Natural killer cell (primary cell): ENCODE measurements around the gene PRR23E. TPM values are rescaled to one million over a fixed set of nuclear protein-coding genes. Genes with fewer than 3 reads are reported as not detected.

ENCODE experiments used
- ATAC-seq, 3 donors: fragments of 150-1000 bp in 2 of 3; fragments of 200-7000 bp in 1 of 3; cut with Tn5 transposase; 1 replicate in 1 of 3; 2 replicates in 2 of 3; pipeline ENCODE4 v1.10.0; 2021; ENCODE audit warnings: mild to moderate bottlenecking in 2 of 3, moderate library complexity in 2 of 3
- DNase-seq, 2 donors: peaks; one replicate each; pipeline versions ENCODE4 v3.0.0 to v3.0.0-alpha.2; 2013 to 2021; ENCODE audit warnings: mixed read lengths in 1 of 2
- H3K27ac ChIP-seq: one replicate; pipeline ENCODE4 v1.5.1; 2013; ENCODE audit warnings: mild to moderate bottlenecking, low read length
- H3K27me3 ChIP-seq: one replicate; pipeline ENCODE4 v1.6.1; 2013; ENCODE audit warnings: low read length; ENCODE audit not compliant: control insufficient read depth, insufficient read depth
- H3K36me3 ChIP-seq: one replicate; pipeline ENCODE4 v1.6.1; 2013; ENCODE audit warnings: low read length; ENCODE audit not compliant: control insufficient read depth, insufficient read depth
- H3K4me1 ChIP-seq: one replicate; pipeline ENCODE4 v1.6.1; 2013; ENCODE audit warnings: low read length; ENCODE audit not compliant: control insufficient read depth, insufficient read depth
- H3K4me3 ChIP-seq: one replicate; pipeline ENCODE4 v1.5.1; 2013; ENCODE audit warnings: low read length
- H3K9me3 ChIP-seq: one replicate; pipeline ENCODE4 v1.6.1; 2013; ENCODE audit warnings: low read length; ENCODE audit not compliant: control insufficient read depth, insufficient read depth
- H3K27ac Mint-ChIP-seq, 2 donors: one replicate each; pipeline ENCODE4 v1.8.0; 2022; ENCODE audit warnings: mild to moderate bottlenecking in 2 of 2, mixed read lengths in 2 of 2, moderate library complexity in 1 of 2
- H3K27me3 Mint-ChIP-seq, 2 donors: one replicate each; pipeline ENCODE4 v1.8.0; 2022; ENCODE audit warnings: low read depth in 2 of 2, mixed read lengths in 2 of 2
- H3K36me3 Mint-ChIP-seq: one replicate; pipeline ENCODE4 v1.8.0; 2022; ENCODE audit warnings: mixed read lengths
- H3K4me1 Mint-ChIP-seq, 2 donors: one replicate each; pipeline ENCODE4 v1.8.0; 2022; ENCODE audit warnings: mixed read lengths in 2 of 2
- H3K4me3 Mint-ChIP-seq: one replicate; pipeline ENCODE4 v1.8.0; 2022; ENCODE audit warnings: mild to moderate bottlenecking, moderate library complexity, mixed read lengths
- H3K9me3 Mint-ChIP-seq, 2 donors: one replicate each; pipeline ENCODE4 v1.8.0; 2022; ENCODE audit warnings: mixed read lengths in 2 of 2
- whole genome bisulfite sequencing: methylation state at CpG from one replicate; pipeline ENCODE4 v1.1.7; 2013; ENCODE audit warnings: missing lambda C conversion rate; ENCODE audit not compliant: insufficient coverage; 5-methylcytosine and 5-hydroxymethylcytosine counted together
- intact Hi-C: fragments of 100-400 bp; cut with micrococcal nuclease; formaldehyde crosslinking; loops from one replicate; pipeline ENCODE4 v1.14.2; 2022
- total RNA-seq, 4 donors: library from RNA; stranded (reverse); fragments of 120-200 nt in 1 of 4; gene quantifications; one replicate each; pipeline versions ENCODE4 v1.2.3 to v1.2.4, GENCODE V29; 2013 to 2022
- TF ChIP-seq, protein P1 (sequence below): fragments of 200-600 bp; IDR thresholded peaks from one replicate; pipeline ENCODE4 v1.8.0; 2022; ENCODE audit warnings: antibody characterized with exemption

Gene PRR23E
- total RNA-seq, 3 donors from 2014 or later (not counting 1 experiment from before 2014, with no cell fraction given): not detected

- H3K9me3 ChIP-seq: no peaks in the 10 kb centered on the region
- WGBS: 90% methylated on average over 13 of the region's 13 CpGs
Measured at GRCh38 chr3:127222664-127223063, 29.7 kb downstream of the PRR23E start.

GRCh38 chr3:127224118-127224517 is 31.2 kb downstream of the PRR23E start:
- Histone ChIP-seq H3K4me1 (no peaks in the 10 kb centered on the region), H3K36me3 (no peaks in the 10 kb centered on the region), H3K4me3 (no peak overlapping the region), H3K9me3 (no peaks in the 10 kb centered on the region), H3K27ac (no peak overlapping the region), H3K27me3 (no peaks in the 10 kb centered on the region)
- no peak for ATAC-seq
- peaks cover 15 to 20% of the 10 kb centered on the region in 2 donors for H3K27me3 Mint-ChIP-seq
- TF ChIP-seq, protein P1, sequence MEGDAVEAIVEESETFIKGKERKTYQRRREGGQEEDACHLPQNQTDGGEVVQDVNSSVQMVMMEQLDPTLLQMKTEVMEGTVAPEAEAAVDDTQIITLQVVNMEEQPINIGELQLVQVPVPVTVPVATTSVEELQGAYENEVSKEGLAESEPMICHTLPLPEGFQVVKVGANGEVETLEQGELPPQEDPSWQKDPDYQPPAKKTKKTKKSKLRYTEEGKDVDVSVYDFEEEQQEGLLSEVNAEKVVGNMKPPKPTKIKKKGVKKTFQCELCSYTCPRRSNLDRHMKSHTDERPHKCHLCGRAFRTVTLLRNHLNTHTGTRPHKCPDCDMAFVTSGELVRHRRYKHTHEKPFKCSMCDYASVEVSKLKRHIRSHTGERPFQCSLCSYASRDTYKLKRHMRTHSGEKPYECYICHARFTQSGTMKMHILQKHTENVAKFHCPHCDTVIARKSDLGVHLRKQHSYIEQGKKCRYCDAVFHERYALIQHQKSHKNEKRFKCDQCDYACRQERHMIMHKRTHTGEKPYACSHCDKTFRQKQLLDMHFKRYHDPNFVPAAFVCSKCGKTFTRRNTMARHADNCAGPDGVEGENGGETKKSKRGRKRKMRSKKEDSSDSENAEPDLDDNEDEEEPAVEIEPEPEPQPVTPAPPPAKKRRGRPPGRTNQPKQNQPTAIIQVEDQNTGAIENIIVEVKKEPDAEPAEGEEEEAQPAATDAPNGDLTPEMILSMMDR: no peak
- intact Hi-C loops: no loop called here
- H3K9me3 Mint-ChIP-seq: peaks cover 0 to 4% of the 10 kb centered on the region in 2 donors
- H3K27ac Mint-ChIP-seq: no peak overlapping the region
- WGBS: 49% methylated on average over 8 of the region's 8 CpGs
- H3K36me3 Mint-ChIP-seq: peaks cover 11% of the 10 kb centered on the region
- no peak overlapping the region for H3K4me3 Mint-ChIP-seq
- DNase-seq: no peak
- peaks cover 7 to 8% of the 10 kb centered on the region in 2 donors for H3K4me1 Mint-ChIP-seq

More at GRCh38 chr3:127222664-127223063, 29.7 kb downstream of the PRR23E start:
- Mint-ChIP-seq H3K27ac (no peak overlapping the region), H3K27me3 (peaks cover 15 to 20% of the 10 kb centered on the region in 2 donors), H3K4me1 (peaks cover 7 to 8% of the 10 kb centered on the region in 2 donors), H3K9me3 (peaks cover 0 to 4% of the 10 kb centered on the region in 2 donors), H3K36me3 (peaks cover 11% of the 10 kb centered on the region), H3K4me3 (no peak overlapping the region)
- intact Hi-C loops: no loop called here
- Histone ChIP-seq H3K4me3 (no peak overlapping the region), H3K4me1 (no peaks in the 10 kb centered on the region), H3K27ac (no peak overlapping the region), H3K36me3 (no peaks in the 10 kb centered on the region), H3K27me3 (no peaks in the 10 kb centered on the region)
- DNase-seq: no peak
- no peak for ATAC-seq
- TF ChIP-seq, protein P1: no peak

DNA sequence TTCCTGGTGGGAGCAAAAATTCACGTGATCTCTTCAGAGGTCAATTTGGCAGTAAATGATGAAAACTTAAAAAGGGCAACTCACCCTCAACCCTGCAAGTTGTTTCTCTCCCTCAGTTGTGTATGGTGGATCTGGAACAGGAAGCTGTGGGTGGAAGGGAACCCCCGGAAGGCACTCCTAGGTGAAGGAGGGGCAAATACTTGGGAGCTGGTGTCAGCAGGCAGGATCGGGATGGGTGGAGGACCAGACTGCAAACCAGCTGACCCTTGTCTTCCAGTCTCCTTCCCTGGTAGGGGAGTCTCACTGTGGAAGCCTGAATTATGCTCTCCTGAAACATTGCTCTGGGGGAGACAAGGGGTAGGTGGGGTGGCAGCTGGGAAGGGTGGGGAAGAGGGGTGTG is 33.5 kb downstream of the PRR23E start:
- 78% methylated on average over 2 of the region's 3 CpGs for WGBS
- no peak overlapping the region for H3K27ac ChIP-seq
- TF ChIP-seq, protein P1: no peak
- Mint-ChIP-seq H3K27me3 (peaks cover 20 to 24% of the 10 kb centered on the region in 2 donors), H3K4me1 (peaks cover 7 to 8% of the 10 kb centered on the region in 2 donors), H3K36me3 (peaks cover 11% of the 10 kb centered on the region), H3K9me3 (peaks cover 4 to 5% of the 10 kb centered on the region in 2 donors), H3K4me3 (peak overlapping the region; percentile 17), H3K27ac (no peak overlapping the region)
- no peaks in the 10 kb centered on the region for H3K9me3 ChIP-seq
- H3K27me3 ChIP-seq: no peaks in the 10 kb centered on the region
- H3K4me1 ChIP-seq: no peaks in the 10 kb centered on the region
- DNase-seq (no peak), ATAC-seq (no peak)
- no peaks in the 10 kb centered on the region for H3K36me3 ChIP-seq
- intact Hi-C loops: no loop called here
- no peak overlapping the region for H3K4me3 ChIP-seq
